HG02798 (cell line): ENCODE data around the gene EMB.
A peak's percentile ranks its signal among the peaks of the same experiment; 100 is the strongest.
"Not testable (repeated sequence)": the region's sequence is repeated elsewhere in the genome, so short reads cannot be mapped to it uniquely, and the experiment has no call there.

ENCODE experiments used
- ATAC-seq: cut with Tn5 transposase; IDR thresholded peaks from one replicate; pipeline ENCODE4 v1.9.1; 2021; ENCODE audit warnings: mild to moderate bottlenecking; ENCODE audit not compliant: unreplicated experiment, poor library complexity

EMB gene

GRCh38 chr5:50423100-50423799 lies 17.8 kb downstream of the EMB start:
- not testable (repeated sequence) for ATAC-seq

GRCh38 chr5:50421184-50421950 lies 19.7 kb downstream of the EMB start:
- not testable (repeated sequence) for ATAC-seq

GRCh38 chr5:50420343-50420935 lies 20.6 kb downstream of the EMB start:
- no peak for ATAC-seq

DNA sequence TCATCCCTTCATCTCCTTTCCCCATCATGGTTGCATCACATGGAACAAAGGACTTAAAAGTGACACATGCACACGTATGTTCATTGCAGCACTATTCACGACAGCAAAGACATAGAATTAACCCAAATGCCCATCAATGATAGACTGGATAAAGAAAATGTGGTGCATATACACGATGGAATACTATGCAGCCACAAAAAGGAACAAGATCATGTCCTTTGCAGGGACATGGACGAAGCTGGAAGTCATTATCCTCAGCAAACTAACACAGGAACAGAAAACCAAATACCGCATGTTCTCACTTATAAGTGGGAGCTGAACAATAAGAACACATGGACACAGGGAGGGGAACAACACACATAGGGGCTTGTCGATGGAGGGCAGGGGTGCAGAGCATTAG lies 21.4 kb downstream of the EMB start:
- not testable (repeated sequence) for ATAC-seq

- not testable (repeated sequence) for ATAC-seq
Observed at GRCh38 chr5:50416637-50417036, 24.5 kb downstream of the EMB start.

DNA sequence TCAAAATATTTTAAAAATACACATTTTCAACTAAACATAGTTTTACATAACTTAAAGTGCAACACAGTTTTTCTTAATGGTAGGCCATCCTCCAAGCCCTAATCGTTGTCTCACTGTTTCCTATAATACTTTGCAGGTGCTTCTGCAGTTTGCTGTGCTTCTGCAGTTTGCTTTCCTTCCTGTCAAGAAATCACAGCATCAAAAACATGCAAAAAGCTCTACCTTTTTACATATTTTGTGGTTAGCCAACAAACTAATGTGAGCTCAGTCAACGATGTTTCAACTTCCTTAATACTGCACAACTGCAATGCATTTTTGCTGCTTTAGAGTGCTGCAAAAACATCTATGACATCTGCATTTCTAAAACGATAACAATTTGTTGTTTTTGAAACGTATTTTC lies 25.2 kb downstream of the EMB start:
- ATAC-seq: peak; percentile 91

DNA sequence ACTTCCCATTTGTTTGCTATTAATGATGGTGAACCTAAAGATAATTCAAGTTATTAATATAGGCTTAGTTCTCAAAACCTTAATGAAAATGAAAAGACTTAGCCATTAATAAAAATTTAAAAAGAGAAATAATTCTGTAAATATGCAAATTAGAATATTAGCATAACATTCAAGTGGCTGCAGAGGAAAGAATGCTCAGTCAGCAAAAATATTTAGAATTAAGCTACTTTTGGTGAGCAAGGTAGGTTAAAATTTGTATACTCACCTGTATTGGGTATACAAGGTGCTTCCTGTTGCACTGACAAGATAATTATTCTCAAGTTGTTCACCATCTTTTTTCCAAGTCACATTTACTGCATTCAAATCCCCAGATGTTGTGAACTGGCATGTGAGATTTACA lies 30.2 kb downstream of the EMB start:
- not testable (repeated sequence) for ATAC-seq

DNA sequence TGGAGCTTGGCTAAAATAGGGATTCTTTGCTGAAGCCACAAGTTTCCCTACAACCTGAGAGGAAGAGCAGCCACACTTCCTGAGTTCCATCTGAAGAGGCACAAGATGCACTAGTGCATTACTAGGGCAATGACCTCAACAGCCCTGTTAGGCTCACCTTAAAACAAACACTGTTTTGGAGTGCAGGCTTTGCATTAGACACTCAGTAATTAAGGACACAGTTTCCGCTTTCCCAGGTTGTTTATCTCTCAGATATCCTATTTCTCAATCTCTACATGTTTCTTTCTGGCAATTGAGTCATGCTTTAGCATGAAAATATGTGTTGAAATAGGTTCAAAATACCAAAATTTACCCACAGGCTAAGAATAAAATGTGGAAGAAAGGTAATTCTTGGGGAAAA lies 34.2 kb downstream of the EMB start:
- ATAC-seq: no peak

GRCh38 chr5:50401336-50401735 lies 39.8 kb downstream of the EMB start:
- no peak for ATAC-seq

GRCh38 chr5:50393925-50394609 lies 47.0 kb downstream of the EMB start:
- not testable (repeated sequence) for ATAC-seq

DNA sequence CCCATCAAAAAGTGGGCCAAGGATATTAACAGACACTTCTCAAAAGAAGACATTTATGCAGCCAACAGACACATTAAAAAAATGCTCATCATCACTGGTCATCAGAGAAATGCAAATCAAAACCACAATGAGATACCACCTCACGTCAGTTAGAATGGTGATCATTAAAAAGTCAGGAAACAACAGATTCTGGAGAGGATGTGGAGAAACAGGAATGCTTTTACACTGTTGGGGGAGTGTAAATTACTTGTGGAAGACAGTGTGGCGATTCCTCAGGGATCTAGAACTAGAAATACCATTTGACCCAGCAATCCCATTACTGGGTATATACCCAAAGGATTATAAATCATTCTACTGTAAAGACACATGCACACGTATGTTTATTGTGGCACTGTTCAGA lies 48.8 kb downstream of the EMB start:
- not testable (repeated sequence) for ATAC-seq

DNA sequence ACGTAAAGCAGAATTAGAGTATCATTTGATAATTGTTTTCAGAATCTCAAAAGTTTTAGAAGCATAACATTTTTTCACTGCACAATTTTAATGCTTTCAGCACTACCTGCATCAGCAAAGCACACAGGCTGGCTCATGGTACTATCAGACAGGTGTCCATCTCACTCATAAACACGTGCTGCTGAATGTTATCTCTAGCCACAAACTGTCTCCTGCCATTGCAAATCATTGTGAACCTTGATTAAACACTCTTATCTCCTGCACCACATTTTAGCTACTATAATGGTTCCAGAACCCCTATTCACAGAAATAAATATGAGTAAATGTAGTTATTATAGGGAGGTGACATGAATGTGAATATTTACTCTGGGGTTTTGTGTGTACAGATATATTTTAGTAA lies 56.7 kb downstream of the EMB start:
- ATAC-seq: not testable (repeated sequence)

GRCh38 chr5:50376696-50377095 lies 64.4 kb downstream of the EMB start:
- ATAC-seq: not testable (repeated sequence)

- ATAC-seq: not testable (repeated sequence)
Observed at GRCh38 chr5:50369287-50370033, 71.6 kb downstream of the EMB start.

DNA sequence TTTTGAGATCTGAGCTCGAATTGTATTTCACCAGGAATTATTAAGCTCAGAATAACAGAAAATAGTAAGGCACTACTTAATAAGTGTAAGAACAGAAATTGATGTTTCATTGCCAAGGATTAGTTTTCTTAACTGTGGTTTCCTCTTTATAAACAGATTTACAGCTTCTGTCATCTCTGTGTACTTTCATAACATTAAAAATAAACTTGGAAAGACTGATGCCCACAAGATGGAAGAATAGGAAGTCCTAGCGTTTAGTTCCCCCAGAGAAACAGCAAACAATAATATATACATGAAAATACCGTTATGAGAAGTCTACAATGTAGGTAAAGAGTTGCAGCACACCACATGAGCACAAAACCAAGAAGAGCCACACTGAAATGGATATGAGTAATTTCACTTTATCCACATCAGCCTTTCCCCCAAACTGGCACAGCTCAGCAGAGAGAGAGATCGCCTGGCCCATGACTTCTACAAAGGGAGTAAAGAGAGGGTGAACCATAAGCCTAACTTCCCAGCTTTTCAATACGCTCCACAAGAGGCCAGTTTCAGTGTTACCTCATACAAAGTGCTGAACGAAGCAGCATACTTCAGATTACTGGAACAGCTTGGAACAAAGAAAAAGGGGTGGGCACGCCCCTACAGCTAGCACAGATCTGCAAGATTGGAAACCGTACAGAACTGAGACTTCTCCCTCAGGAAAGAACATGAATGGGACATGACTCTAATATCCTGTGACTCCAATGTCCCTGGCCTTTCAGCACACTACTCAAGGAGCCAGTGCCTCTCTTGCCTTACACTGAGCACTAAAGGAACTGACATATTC lies 75.4 kb downstream of the EMB start:
- ATAC-seq: no peak

- ATAC-seq: not testable (repeated sequence)
Observed at GRCh38 chr5:50364535-50365309, 76.4 kb downstream of the EMB start.

GRCh38 chr5:50359187-50359586 lies 81.9 kb downstream of the EMB start:
- ATAC-seq: no peak

GRCh38 chr5:50352382-50352781 lies 88.7 kb downstream of the EMB start:
- no peak for ATAC-seq
